ENCODE results near the gene ZDHHC9.
"Not testable (repeated sequence)": the region's sequence is repeated elsewhere in the genome, so short reads cannot be mapped to it uniquely, and the experiment has no call there.

ZDHHC9 gene

DNA sequence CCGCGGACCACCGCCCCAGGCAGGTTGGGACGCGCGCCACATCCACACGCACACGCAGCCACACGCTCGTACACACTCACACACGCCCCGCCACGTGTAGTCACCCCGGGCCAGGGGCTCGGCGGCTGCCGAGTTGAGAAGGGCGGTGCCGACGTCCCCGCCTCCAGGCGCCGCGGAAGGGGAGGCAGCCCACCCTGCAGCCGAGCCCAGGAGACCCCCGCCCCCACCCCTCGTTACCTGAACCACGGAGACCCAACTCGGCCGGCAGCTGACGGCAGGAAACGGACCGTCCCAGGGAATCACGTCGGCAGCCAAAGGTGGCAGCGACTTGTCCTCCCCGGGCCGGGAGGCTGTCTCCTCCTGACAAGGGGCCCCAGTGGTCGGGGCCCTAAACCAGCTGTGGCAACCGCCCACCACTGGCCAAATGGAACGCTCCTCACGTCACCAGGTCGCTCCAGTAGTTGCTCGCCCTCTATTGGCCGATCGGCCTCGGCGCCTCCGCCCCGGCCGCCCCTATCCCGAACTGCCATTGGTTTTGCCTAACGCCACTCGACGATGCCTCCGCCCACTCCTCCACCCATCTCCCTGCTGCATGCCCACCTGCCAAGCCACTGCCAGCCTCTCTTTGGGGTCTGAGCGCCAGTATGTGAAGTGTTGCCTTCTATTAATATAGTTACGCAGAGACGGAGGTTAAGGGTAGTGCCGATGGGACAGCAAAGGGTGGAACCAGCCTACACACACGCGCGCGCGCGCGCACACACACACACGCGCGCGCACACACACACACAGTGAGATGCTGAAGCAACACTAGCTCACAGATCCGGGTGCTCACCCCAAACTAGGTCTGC, at the start of gene ZDHHC9:
Gene ZDHHC9 (minus strand): TSS at position 428 of the 848 bp plus-strand sequence. CDS start 1,941 bp downstream, outside the sequence.
- DNase-seq (ENCODE audit: low spot score), result peak; percentile 83
- Mint-ChIP-seq H3K9me3 (no peaks in the 10 kb centered on the region), H3K36me3 (ENCODE audit: low read depth) (no peaks in the 10 kb centered on the region), H3K4me1 (ENCODE audit: low read depth) (peaks cover 11% of the 10 kb centered on the region), H3K27ac (peak within 1 kb of the TSS; percentile 86), H3K27me3 (ENCODE audit: low read depth) (peaks cover 3% of the 10 kb centered on the region), H3K4me3 (peak within 1 kb of the TSS; percentile 93)

DNA sequence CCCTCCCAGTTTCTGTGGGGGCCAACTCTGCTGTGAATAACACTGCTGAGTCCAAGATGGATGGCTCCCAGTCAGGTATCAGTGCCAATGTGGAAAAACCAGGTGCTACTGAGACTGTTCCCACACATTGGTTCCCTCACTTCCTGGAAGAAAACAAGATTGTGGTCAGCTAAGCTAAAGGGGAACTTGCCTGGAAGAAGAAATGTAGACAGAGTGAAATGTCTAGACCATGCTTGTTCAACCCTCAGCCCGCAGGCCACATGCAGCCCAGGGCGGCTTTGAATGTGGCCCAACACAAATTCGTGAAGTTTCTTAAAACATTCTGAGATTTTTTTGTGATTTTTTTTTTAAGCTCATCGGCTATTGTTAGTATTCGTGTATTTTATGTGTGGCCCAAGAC, 33.7 kb upstream of the ZDHHC9 start:
- no peaks in the 10 kb centered on the region for H3K36me3 Mint-ChIP-seq (ENCODE audit: low read depth)
- H3K27me3 Mint-ChIP-seq (ENCODE audit: low read depth), result peaks cover 5% of the 10 kb centered on the region
- H3K4me3 Mint-ChIP-seq, result no peak overlapping the region
- H3K4me1 Mint-ChIP-seq (ENCODE audit: low read depth), result no peaks in the 10 kb centered on the region
- DNase-seq (ENCODE audit: low spot score), result no peak
- H3K27ac Mint-ChIP-seq, result no peak overlapping the region
- H3K9me3 Mint-ChIP-seq, result no peaks in the 10 kb centered on the region

DNA sequence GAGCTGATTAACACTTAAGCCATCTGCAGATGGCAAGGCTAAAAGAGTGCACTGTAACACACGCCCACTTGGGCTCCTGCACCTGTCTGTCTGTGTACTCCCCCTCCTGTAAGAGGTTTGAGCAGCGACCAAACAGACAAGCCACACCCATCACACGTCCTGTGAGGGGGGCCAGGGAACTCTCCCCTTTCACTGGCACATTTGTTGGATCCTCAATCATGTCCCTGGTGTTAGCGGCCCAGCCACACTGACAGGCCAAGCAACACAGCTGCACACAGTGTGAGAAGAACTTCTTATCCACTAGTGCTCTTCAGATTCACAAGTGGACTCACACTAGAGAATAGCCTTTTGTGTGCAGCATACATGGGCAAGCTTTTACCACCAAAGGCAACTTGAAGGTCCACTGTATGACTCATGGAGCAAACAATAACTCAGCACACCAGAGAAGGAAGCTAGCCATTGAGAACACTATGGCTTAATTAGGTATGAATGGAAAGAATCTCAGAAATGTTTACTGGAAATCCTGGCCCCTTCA, 33.2 kb upstream of the ZDHHC9 start:
- Mint-ChIP-seq H3K4me3 (no peak overlapping the region), H3K4me1 (ENCODE audit: low read depth) (no peaks in the 10 kb centered on the region), H3K27me3 (ENCODE audit: low read depth) (peaks cover 2% of the 10 kb centered on the region), H3K36me3 (ENCODE audit: low read depth) (no peaks in the 10 kb centered on the region), H3K9me3 (no peaks in the 10 kb centered on the region), H3K27ac (no peak overlapping the region)
- no peak for DNase-seq (ENCODE audit: low spot score)

DNA sequence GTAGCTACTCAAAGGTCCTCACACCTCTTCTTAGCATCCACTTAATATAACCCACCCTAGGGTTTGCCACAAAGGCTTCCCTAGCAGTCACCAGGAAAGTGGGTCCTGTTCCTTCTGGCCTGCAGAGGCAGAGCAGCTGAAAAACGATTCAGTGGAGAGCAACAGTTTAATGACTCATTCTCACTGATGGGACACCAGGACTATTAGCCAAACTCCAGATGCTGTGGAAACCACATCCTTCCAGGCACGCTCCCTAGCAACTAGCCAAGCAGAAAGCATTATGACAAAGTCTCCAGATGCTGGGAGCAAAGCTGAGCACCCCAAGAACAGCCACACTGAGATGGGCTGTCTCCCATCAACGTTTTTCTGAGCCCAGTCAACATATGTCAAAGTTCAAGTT, 32.0 kb upstream of the ZDHHC9 start:
- DNase-seq (ENCODE audit: low spot score), result no peak
- Mint-ChIP-seq H3K9me3 (no peaks in the 10 kb centered on the region), H3K36me3 (ENCODE audit: low read depth) (no peaks in the 10 kb centered on the region), H3K27ac (no peak overlapping the region), H3K4me3 (no peak overlapping the region), H3K4me1 (ENCODE audit: low read depth) (no peaks in the 10 kb centered on the region), H3K27me3 (ENCODE audit: low read depth) (peaks cover 2% of the 10 kb centered on the region)

DNA sequence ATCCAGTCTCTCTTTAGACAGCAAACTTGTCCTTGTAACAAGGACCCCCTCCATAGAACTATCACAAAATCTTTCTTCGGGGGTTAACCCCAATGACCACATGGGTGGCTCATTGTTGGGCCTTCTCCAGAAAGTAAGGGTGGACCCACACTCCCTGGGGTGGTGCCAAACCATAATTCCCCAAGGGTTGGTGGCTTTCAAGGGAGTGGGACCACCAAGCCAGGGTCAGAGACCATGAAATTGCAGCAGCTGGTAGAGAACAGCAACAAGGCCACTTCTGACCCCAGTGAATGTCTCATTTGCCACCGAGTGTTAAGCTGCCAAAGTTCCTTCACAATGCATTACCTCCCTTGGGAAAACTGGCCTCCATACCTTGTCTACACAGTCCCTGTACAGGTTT, 28.8 kb upstream of the ZDHHC9 start:
- Mint-ChIP-seq H3K4me1 (ENCODE audit: low read depth) (no peaks in the 10 kb centered on the region), H3K27ac (no peak overlapping the region), H3K27me3 (ENCODE audit: low read depth) (peaks cover 2% of the 10 kb centered on the region), H3K36me3 (ENCODE audit: low read depth) (no peaks in the 10 kb centered on the region), H3K4me3 (no peak overlapping the region), H3K9me3 (no peaks in the 10 kb centered on the region)
- no peak for DNase-seq (ENCODE audit: low spot score)

DNA sequence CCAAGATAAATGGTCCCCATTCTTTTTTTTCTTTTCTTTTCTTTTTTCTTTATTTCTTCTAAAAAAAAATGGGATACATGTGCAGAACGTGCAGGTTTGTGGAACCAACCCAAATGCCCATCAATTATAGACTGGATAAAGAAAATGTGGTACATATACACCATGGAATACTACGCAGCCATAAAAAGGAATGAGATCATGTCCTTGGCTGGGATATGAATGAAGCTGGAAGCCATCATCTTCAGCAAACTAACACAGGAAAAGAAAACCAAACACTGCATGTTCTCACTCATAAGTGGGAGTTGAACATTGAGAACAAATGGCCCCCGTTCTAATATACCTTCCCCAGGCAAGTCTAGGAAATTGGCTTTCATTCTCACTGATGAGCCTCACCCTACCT, 22.6 kb upstream of the ZDHHC9 start:
- not testable (repeated sequence) for H3K27me3 Mint-ChIP-seq (ENCODE audit: low read depth); DNase-seq (ENCODE audit: low spot score); H3K4me3 Mint-ChIP-seq; H3K4me1 Mint-ChIP-seq (ENCODE audit: low read depth); H3K27ac Mint-ChIP-seq; H3K36me3 Mint-ChIP-seq (ENCODE audit: low read depth); H3K9me3 Mint-ChIP-seq

DNA sequence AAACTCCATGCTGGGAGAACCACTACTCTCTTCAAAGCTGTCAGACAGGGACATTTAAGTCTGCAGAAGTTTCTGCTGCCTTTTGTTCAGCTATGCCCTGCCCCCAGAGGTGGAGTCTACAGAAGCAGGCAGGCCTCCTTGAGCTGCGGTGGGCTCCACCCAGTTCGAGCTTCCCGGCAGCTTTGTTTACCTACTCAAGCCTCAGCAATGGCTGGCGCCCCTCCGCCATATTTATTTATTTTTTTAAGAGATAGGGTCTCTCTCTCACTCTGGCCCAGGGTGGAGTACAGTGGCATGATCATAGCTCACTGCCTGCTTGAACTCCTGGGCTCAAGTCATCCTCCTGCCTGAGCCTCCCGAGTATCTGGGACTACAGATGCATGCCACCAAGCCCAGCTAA, 15.4 kb upstream of the ZDHHC9 start:
- H3K27me3 Mint-ChIP-seq (ENCODE audit: low read depth), result peaks cover 14% of the 10 kb centered on the region
- not testable (repeated sequence) for H3K36me3 Mint-ChIP-seq (ENCODE audit: low read depth); H3K9me3 Mint-ChIP-seq; H3K4me3 Mint-ChIP-seq; DNase-seq (ENCODE audit: low spot score); H3K4me1 Mint-ChIP-seq (ENCODE audit: low read depth); H3K27ac Mint-ChIP-seq

DNA sequence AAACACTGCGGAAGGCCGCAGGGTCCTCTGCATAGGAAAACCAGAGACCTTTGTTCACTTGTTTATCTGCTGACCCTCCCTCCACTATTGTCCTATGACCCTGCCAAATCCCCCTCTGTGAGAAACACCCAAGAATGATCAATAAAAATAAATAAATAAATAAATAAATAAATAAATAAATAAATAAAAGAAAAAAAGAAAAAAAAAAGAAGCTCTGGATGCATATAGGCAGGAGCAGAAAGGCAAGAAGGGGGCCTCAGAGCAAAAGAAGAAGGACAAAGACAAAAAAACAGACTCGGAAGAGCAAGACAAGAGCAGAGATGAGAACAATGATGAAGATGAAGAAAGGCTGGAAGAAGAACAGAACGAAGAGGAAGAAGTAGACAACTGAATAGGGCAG, 8.1 kb upstream of the ZDHHC9 start:
- H3K4me1 Mint-ChIP-seq (ENCODE audit: low read depth); H3K4me3 Mint-ChIP-seq; H3K27me3 Mint-ChIP-seq (ENCODE audit: low read depth); DNase-seq (ENCODE audit: low spot score); H3K27ac Mint-ChIP-seq; H3K9me3 Mint-ChIP-seq; H3K36me3 Mint-ChIP-seq (ENCODE audit: low read depth): not testable (repeated sequence)

DNA sequence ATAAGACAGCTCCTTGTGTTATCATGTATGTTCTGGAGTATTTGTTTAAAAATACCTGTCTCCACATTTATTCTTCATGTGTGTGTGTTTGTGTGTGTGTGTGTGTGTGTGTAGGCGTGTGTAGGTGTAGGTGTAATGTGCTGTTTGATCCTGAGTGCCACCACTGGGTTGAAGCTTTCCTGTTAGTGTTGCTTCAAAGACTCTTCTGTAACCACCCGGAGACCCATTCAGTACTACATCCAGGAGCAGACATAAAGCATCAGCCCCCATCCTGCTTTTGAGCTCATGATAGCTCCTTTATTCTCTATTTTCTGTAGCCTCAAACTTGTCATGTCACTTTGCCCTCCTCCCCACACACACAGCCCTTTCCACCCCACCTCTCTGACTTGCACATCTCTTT, 3.0 kb upstream of the ZDHHC9 start:
- Mint-ChIP-seq H3K4me3 (no peak overlapping the region), H3K27me3 (ENCODE audit: low read depth) (peaks cover 3% of the 10 kb centered on the region), H3K9me3 (no peaks in the 10 kb centered on the region), H3K4me1 (ENCODE audit: low read depth) (peaks cover 11% of the 10 kb centered on the region), H3K27ac (no peak overlapping the region), H3K36me3 (ENCODE audit: low read depth) (no peaks in the 10 kb centered on the region)
- DNase-seq (ENCODE audit: low spot score), result no peak

DNA sequence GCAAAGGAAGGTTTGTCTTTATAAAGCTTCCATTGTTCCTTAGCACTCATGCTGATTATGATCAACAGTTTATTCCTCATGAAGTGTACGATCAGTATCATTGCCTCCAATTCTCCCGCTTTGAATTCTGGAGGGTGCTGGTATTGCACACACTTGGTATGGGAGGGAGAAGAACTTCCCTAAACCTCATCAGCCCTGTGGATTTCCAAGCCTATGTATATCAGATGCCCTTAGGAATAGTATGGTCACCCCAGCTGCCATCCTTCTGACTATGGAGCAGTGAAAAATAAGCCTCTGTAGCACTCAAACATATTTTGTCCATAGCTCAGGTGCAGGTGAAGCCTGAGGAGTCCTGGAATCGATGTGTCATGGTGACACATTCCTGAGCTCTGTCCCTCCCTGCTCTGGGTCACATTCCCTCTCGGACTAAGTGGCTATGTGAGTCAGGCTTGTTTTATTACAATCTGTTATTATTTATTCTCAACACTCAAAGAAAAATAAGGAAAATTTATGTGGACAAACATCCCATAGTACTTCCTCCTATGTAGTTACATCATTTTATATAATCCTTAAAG, 2.0 kb upstream of the ZDHHC9 start:
- Mint-ChIP-seq H3K36me3 (ENCODE audit: low read depth) (no peaks in the 10 kb centered on the region), H3K27me3 (ENCODE audit: low read depth) (peaks cover 3% of the 10 kb centered on the region), H3K4me1 (ENCODE audit: low read depth) (peaks cover 11% of the 10 kb centered on the region), H3K27ac (no peak overlapping the region), H3K9me3 (no peaks in the 10 kb centered on the region), H3K4me3 (no peak overlapping the region)
- DNase-seq (ENCODE audit: low spot score), result no peak

DNA sequence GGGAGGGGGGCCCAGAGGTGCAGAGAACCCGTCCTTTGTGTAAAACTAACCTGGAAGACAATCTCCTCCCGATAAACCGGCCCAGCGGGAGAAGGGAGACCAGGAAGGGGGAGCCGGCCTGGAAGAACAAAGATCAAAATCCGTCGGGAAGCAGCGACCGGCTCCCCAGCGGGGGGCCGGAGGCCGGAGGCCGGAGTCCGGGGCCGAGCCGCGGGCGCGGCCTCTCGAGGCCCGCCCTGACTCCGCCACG, 552 bp downstream of the ZDHHC9 start:
- DNase-seq (ENCODE audit: low spot score), result no peak
- peak overlapping the region; percentile 70 for H3K27ac Mint-ChIP-seq
- peaks cover 11% of the 10 kb centered on the region for H3K4me1 Mint-ChIP-seq (ENCODE audit: low read depth)
- H3K27me3 Mint-ChIP-seq (ENCODE audit: low read depth), result peaks cover 3% of the 10 kb centered on the region
- H3K4me3 Mint-ChIP-seq, result peak overlapping the region; percentile 83
- no peaks in the 10 kb centered on the region for H3K9me3 Mint-ChIP-seq
- no peaks in the 10 kb centered on the region for H3K36me3 Mint-ChIP-seq (ENCODE audit: low read depth)

DNA sequence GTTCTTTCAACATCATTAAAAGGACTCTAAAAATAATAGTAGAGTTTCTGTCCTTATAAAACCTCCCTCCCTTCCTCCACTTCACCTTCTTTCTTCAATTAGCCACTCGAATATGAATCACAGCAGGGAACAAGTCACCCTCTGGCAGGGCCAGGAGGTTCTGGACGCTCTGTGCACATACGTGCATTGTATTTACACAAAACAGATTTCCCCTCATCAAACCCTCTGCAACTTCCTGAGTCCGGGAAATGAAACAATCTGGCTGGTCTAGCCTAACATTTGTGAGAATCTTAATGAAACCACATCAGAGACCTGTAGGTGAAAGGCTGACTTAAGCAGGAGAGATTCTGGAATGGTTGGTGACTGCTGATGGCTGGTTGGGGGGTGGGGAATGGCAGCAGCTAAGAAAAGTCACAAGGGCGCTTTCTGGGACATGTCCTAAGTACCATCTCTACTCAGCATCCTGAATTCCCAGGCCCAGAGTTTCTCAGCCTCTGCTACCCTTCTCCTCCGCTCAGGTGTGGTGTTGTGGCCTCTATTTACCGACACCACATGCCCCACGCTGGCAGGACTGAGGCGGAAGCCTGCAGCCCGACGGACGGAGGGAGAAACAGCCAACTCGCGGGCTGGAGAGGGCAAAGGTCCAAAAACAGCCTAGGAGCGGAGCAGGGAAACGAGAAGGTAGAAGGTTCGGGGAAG, 1.0 kb downstream of the ZDHHC9 start:
- no peak for DNase-seq (ENCODE audit: low spot score)
- Mint-ChIP-seq H3K4me1 (ENCODE audit: low read depth) (peaks cover 11% of the 10 kb centered on the region), H3K9me3 (no peaks in the 10 kb centered on the region)

DNA sequence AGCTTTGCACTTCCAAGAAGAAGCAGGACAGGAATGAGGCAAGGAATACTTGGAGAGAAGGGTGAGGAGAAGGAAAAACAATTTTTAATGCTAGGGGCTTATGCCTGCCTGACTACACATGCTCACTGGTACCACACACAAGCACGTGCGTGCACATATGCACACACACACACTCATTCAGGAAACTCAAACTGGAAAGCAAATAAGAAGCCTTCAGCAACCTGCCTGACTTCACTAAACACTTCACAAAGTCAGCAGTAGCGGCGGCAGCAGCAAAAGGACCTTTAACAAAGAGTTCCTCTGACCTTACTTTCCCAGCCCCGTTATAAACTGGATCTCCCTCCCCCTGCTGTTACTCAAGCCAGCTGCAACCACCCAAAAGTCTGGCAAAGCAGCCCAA, 3.3 kb downstream of the ZDHHC9 start:
- peaks cover 11% of the 10 kb centered on the region for H3K4me1 Mint-ChIP-seq (ENCODE audit: low read depth)
- peaks cover 5% of the 10 kb centered on the region for H3K36me3 Mint-ChIP-seq (ENCODE audit: low read depth)
- H3K9me3 Mint-ChIP-seq, result no peaks in the 10 kb centered on the region
- no peak overlapping the region for H3K4me3 Mint-ChIP-seq
- no peak for DNase-seq (ENCODE audit: low spot score)
- H3K27ac Mint-ChIP-seq, result no peak overlapping the region
- no peaks in the 10 kb centered on the region for H3K27me3 Mint-ChIP-seq (ENCODE audit: low read depth)

More for the DNA sequence above, 1.0 kb downstream of the ZDHHC9 start:
- H3K27me3 Mint-ChIP-seq (ENCODE audit: low read depth), result peaks cover 3% of the 10 kb centered on the region
- H3K36me3 Mint-ChIP-seq (ENCODE audit: low read depth), result no peaks in the 10 kb centered on the region
- H3K4me3 Mint-ChIP-seq, result peak overlapping the region; percentile 83
- peak overlapping the region; percentile 70 for H3K27ac Mint-ChIP-seq

DNA sequence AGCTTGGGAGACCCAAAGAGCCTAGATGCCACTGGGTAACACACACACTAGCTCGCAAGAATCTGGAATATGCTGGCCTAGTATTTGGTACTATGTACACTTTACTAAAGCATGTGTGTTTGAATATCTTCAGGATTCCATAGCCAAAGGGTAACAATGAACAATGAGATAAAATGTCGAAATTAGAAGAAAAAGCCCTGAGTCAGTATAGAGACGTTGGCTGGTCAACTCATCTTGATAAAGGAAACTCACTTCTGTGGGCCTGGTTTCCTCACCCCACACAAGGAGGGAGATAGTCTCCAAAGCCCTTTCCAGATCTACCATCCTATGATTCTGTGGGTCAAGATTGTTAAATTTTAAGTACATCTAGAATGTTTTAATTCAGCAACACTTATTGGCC, 6.9 kb downstream of the ZDHHC9 start:
- Mint-ChIP-seq H3K4me1 (ENCODE audit: low read depth) (no peaks in the 10 kb centered on the region), H3K9me3 (no peaks in the 10 kb centered on the region), H3K36me3 (ENCODE audit: low read depth) (peaks cover 5% of the 10 kb centered on the region), H3K4me3 (no peak overlapping the region), H3K27ac (no peak overlapping the region), H3K27me3 (ENCODE audit: low read depth) (no peaks in the 10 kb centered on the region)
- no peak for DNase-seq (ENCODE audit: low spot score)

Data from T-helper 2 cell treated with Interferon-gamma antibody and Interleukin-4, amounts not matched to agents 5 μg/mL and 100 μg/mL, for 36 hours (primary cell).